HEK293T (cell line): ENCODE results near the gene MACROD2.

Experiments used
- CTCF ChIA-PET: fragments of 350-600 bp; formaldehyde crosslinking; extraction: SDS; loops from one replicate; lab custom pipeline; 2021; ENCODE audit warnings: antibody characterized with exemption, inconsistent platforms; lab: Yijun Ruan, JAX
- POLR2A ChIA-PET: fragments of 350-600 bp; formaldehyde crosslinking; extraction: SDS; loops from one replicate; lab custom pipeline; 2020; ENCODE audit warnings: antibody characterized with exemption, inconsistent platforms; lab: Yijun Ruan, JAX
- DNase-seq: peaks from one replicate; pipeline ENCODE4 v3.0.0; 2012; ENCODE audit warnings: mixed read lengths; ENCODE audit errors: extremely low spot score
- ARNT ChIP-seq: fragments of 450-650 bp; IDR thresholded peaks from 2 replicates; pipeline ENCODE4 v1.6.1; 2017; ENCODE audit warnings: mild to moderate bottlenecking
- BHLHE40 ChIP-seq: fragments of 450-650 bp; IDR thresholded peaks from 2 replicates; pipeline ENCODE4 v1.6.1; 2016; ENCODE audit warnings: mild to moderate bottlenecking, moderate library complexity, borderline replicate concordance
- CTBP1 ChIP-seq: fragments of 450-650 bp; IDR thresholded peaks from 2 replicates; pipeline ENCODE4 v1.6.1; 2016; ENCODE audit warnings: borderline replicate concordance
- ELF4 ChIP-seq: fragments of 450-650 bp; IDR thresholded peaks from 2 replicates; pipeline ENCODE4 v1.6.1; 2017; ENCODE audit warnings: antibody characterized with exemption
- FOXA1 ChIP-seq: fragments of 450-650 bp; IDR thresholded peaks from 2 replicates; pipeline ENCODE4 v1.6.1; 2016; ENCODE audit warnings: mild to moderate bottlenecking
- FOXK2 ChIP-seq: fragments of 450-650 bp; IDR thresholded peaks from 2 replicates; pipeline ENCODE4 v1.6.1; 2016; ENCODE audit warnings: mild to moderate bottlenecking
- FOXM1 ChIP-seq: fragments of 450-650 bp; IDR thresholded peaks from 2 replicates; pipeline ENCODE4 v1.6.1; 2017; ENCODE audit warnings: mild to moderate bottlenecking, borderline replicate concordance
- HDGF ChIP-seq: fragments of 450-650 bp; IDR thresholded peaks from 2 replicates; pipeline ENCODE4 v1.6.1; 2017; ENCODE audit warnings: antibody characterized with exemption, borderline replicate concordance
- L3MBTL2 ChIP-seq: fragments of 450-650 bp; conservative IDR thresholded peaks from 2 replicates; pipeline ENCODE4 v1.6.1; 2016; ENCODE audit warnings: mild to moderate bottlenecking
- LEF1 ChIP-seq: fragments of 450-650 bp; IDR thresholded peaks from 2 replicates; pipeline ENCODE4 v1.6.1; 2017; ENCODE audit warnings: mild to moderate bottlenecking, borderline replicate concordance
- NFRKB ChIP-seq: fragments of 450-650 bp; IDR thresholded peaks from 2 replicates; pipeline ENCODE4 v1.6.1; 2016; ENCODE audit warnings: mild to moderate bottlenecking, moderate library complexity
- PKNOX1 ChIP-seq: fragments of 450-650 bp; IDR thresholded peaks from 2 replicates; pipeline ENCODE4 v1.6.1; 2016
- SP1 ChIP-seq: fragments of 450-650 bp; IDR thresholded peaks from 2 replicates; pipeline ENCODE4 v1.6.1; 2017
- SUZ12 ChIP-seq: fragments of 450-650 bp; IDR thresholded peaks from 2 replicates; pipeline ENCODE4 v1.6.1; 2016; ENCODE audit warnings: mild to moderate bottlenecking
- TARDBP ChIP-seq: fragments of 450-650 bp; IDR thresholded peaks from 2 replicates; pipeline ENCODE4 v1.6.1; 2016
- ZNF384 ChIP-seq: fragments of 450-650 bp; IDR thresholded peaks from 2 replicates; pipeline ENCODE4 v1.6.1; 2016

MACROD2 gene

GRCh38 chr20:15447549-15447948, 1452.2 kb downstream of the MACROD2 start:
- no peak for TF ChIP-seq L3MBTL2
- no peak for TF ChIP-seq FOXK2
- no peak for TF ChIP-seq FOXM1
- TF ChIP-seq BHLHE40 = no peak
- TF ChIP-seq ARNT = no peak
- no peak for TF ChIP-seq SUZ12
- ChIA-PET CTCF (no interaction called here), POLR2A (no interaction called here)
- no peak for DNase-seq

- TF ChIP-seq FOXK2 (no peak), HDGF (no peak), FOXM1 (no peak), BHLHE40 (no peak), ELF4 (no peak), SP1 (no peak), ZNF384 (no peak)
- POLR2A ChIA-PET = no interaction called here
Measured at GRCh38 chr20:15449061-15449460, 1453.7 kb downstream of the MACROD2 start.

GRCh38 chr20:15451241-15451640, 1455.9 kb downstream of the MACROD2 start:
- TF ChIP-seq SP1 (no peak), ARNT (no peak), HDGF (no peak), ZNF384 (no peak), FOXM1 (no peak), LEF1 (no peak), SUZ12 (no peak), TARDBP (no peak), PKNOX1 (no peak), FOXA1 (no peak)
- POLR2A ChIA-PET = no interaction called here
- DNase-seq = no peak
- CTCF ChIA-PET = interaction anchor here (0.6 kb wide), 1 partner anchor 144 kb away, joined by 3 read pairs; no protein-coding TSS in a partner anchor

More at GRCh38 chr20:15449061-15449460, 1453.7 kb downstream of the MACROD2 start:
- no peak for DNase-seq
- CTCF ChIA-PET = no interaction called here

- CTCF ChIA-PET = no interaction called here
- no peak for DNase-seq
- POLR2A ChIA-PET = no interaction called here
- no peak for TF ChIP-seq BHLHE40
- no peak for TF ChIP-seq ELF4
- TF ChIP-seq PKNOX1 = peak; percentile 86
- no peak for TF ChIP-seq CTBP1
Measured at GRCh38 chr20:15455279-15455678, 1460.0 kb downstream of the MACROD2 start.

DNA sequence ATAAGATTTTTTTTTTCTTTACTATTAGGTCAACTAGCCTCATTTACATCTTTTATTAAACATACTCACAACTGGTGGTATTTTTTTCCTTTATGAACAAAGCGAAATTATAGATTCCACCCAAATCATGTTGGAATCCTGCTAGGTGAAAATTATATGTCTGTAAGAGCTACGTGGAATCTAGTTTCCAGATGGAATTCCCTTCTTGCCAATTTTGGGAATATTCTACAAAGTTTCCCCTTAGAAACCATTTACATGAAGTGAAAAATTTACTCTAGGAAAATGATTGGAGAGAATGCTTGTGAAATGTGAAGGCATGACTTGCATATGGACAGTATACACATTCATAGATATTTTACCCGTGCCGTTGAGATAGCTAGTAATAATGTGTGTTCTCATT, 1466.6 kb downstream of the MACROD2 start:
- DNase-seq = no peak
- ChIA-PET POLR2A (interaction anchor here (0.5 kb wide), 1 partner anchor 436 kb away, joined by 3 read pairs; no protein-coding TSS in a partner anchor), CTCF (no interaction called here)
- TF ChIP-seq SP1 = no peak
- TF ChIP-seq LEF1 = no peak
- no peak for TF ChIP-seq ARNT

DNA sequence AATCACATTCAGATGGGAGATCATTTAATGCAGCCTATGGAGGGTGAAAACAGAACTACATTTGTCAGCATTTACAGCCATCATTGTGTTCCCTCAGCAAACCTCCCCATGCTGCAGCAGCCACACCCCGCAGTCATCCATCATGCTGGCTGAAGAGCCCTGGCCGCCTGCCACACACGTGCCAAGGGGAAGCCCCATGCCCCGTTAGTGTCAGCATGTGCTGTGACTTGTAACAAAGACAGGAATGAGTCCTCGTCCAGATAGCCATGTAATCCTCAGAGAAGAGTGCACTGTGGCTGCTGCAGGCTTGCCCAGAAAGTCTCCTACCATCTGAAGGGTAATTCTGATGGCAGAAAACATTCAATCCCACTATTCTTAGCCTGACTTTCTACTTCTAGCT, 1480.2 kb downstream of the MACROD2 start:
- ChIA-PET CTCF (no interaction called here), POLR2A (no interaction called here)
- TF ChIP-seq LEF1 = no peak
- no peak for TF ChIP-seq PKNOX1
- TF ChIP-seq NFRKB = no peak
- no peak for TF ChIP-seq ELF4
- TF ChIP-seq L3MBTL2 = no peak
- no peak for TF ChIP-seq SP1
- TF ChIP-seq BHLHE40 = no peak
- TF ChIP-seq TARDBP = no peak
- TF ChIP-seq SUZ12 = no peak
- no peak for TF ChIP-seq FOXM1
- no peak for TF ChIP-seq HDGF
- TF ChIP-seq FOXK2 = no peak
- TF ChIP-seq ZNF384 = no peak
- no peak for TF ChIP-seq CTBP1
- no peak for TF ChIP-seq ARNT
- TF ChIP-seq FOXA1 = no peak
- DNase-seq = no peak

DNA sequence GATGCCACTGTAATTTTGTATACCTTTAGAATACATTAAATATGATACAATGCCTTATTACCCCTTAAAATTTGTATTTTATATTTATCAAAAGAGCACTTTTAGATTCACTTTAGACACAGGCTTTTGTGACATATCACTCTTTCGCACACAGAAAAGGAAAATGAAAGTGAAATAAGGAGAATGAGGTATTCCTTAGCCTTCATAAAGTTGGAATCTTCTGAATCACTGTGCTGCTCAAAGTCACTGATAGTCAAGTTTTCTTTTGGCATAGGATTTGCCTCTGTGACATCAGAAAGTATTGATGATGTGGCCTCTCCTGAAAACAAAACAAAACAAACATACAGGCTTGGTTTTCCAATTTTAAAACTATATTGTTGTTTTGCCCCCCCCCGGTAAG, 1480.9 kb downstream of the MACROD2 start:
- ChIA-PET CTCF (no interaction called here), POLR2A (no interaction called here)
- no peak for DNase-seq
- TF ChIP-seq FOXM1 (no peak), BHLHE40 (no peak), L3MBTL2 (no peak), SUZ12 (no peak), FOXK2 (no peak), ZNF384 (no peak), ELF4 (no peak), ARNT (no peak), TARDBP (no peak), NFRKB (no peak), SP1 (no peak), FOXA1 (no peak), HDGF (no peak), CTBP1 (no peak), PKNOX1 (no peak), LEF1 (no peak)
